ENCODE data around the gene TRIM63. TPM values are rescaled to one million over a fixed set of nuclear protein-coding genes. Genes with fewer than 3 reads are reported as not detected.
A peak's percentile ranks its signal among the peaks of the same experiment; 100 is the strongest.

TRIM63 gene
- total and polyA plus RNA-seq, 9 of the 15 experiments (the other 6 are each of a cell fraction or from before 2014, with no cell fraction given) = 0.08 to 0.57 (median 0.36) TPM

- 0 out of 2 replicates have a peak, but pooled peaks have one; percentile 7 for TF ChIP-seq ETV1 (tag; conservative IDR thresholded peaks at IDR 0.05; ENCODE audit: low read depth)
- TF ChIP-seq ZBTB49 (CRISPR knock-in tag; IDR thresholded peaks at IDR 0.05; ENCODE audit: borderline replicate concordance) = no peak
- TF ChIP-seq NCOR1 (IDR thresholded peaks at IDR 0.05) = no peak
- no peak for TF ChIP-seq ELF4 (CRISPR knock-in tag; IDR thresholded peaks at IDR 0.05)
- no peak for TF ChIP-seq CBFB (CRISPR knock-in tag; IDR thresholded peaks at IDR 0.05)
- TF ChIP-seq RAD51 (IDR thresholded peaks at IDR 0.05; ENCODE audit: borderline replicate concordance, low read depth) = no peak
- TF ChIP-seq PBX2 (CRISPR knock-in tag; IDR thresholded peaks at IDR 0.05; ENCODE audit: low read depth) = no peak
- TF ChIP-seq PBX2 (tag; conservative IDR thresholded peaks at IDR 0.05; ENCODE audit: low read depth) = no peak
- TF ChIP-seq ZNF655 (CRISPR knock-in tag; IDR thresholded peaks at IDR 0.05) = no peak
- TF ChIP-seq ZKSCAN3 (CRISPR knock-in tag; IDR thresholded peaks at IDR 0.05) = no peak
- TF ChIP-seq U2AF2 (optimal IDR thresholded peaks at IDR 0.05; ENCODE audit: low read depth, low read length) = no peak
- no peak for TF ChIP-seq TFAM (CRISPR knock-in tag; conservative IDR thresholded peaks at IDR 0.05)
- no peak for TF ChIP-seq RBM14 (IDR thresholded peaks at IDR 0.05; ENCODE audit: borderline replicate concordance, insufficient read depth, low read depth, low read length)
- no peak for TF ChIP-seq ZNF583 (CRISPR knock-in tag; IDR thresholded peaks at IDR 0.05)
- TF ChIP-seq MTA3 (IDR thresholded peaks at IDR 0.05; ENCODE audit: borderline replicate concordance) = peak; percentile 55; the same call in 1 of the 2 replicates
- TF ChIP-seq MTA1 (IDR thresholded peaks at IDR 0.05; ENCODE audit: borderline replicate concordance) = no peak
- no peak for TF ChIP-seq ZNF551 (CRISPR knock-in tag; IDR thresholded peaks at IDR 0.05)
- TF ChIP-seq CEBPB (tag; IDR thresholded peaks at IDR 0.05) = no peak
- TF ChIP-seq TBL1XR1 (IDR thresholded peaks at IDR 0.05; ENCODE audit: low read length in 2 of 2) = no peak
- TF ChIP-seq ZNF23 (CRISPR knock-in tag; IDR thresholded peaks at IDR 0.05) = no peak
- no peak for TF ChIP-seq SMARCB1 (IDR thresholded peaks at IDR 0.05; ENCODE audit: insufficient read length, low read depth)
- no peak for TF ChIP-seq ZNF134 (CRISPR knock-in tag; conservative IDR thresholded peaks at IDR 0.05)
- TF ChIP-seq BACH1 (tag; IDR thresholded peaks at IDR 0.05) = no peak
- TF ChIP-seq CREBBP (IDR thresholded peaks at IDR 0.05; ENCODE audit: low read depth, low read length) = no peak
Measured at GRCh38 chr1:26035959-26036755, 31.3 kb downstream of the TRIM63 start (continued).
